ENCODE results near the gene CTSW.
"Not testable (repeated sequence)": the region's sequence is repeated elsewhere in the genome, so short reads cannot be mapped to it uniquely, and the experiment has no call there.

The CTSW gene

DNA sequence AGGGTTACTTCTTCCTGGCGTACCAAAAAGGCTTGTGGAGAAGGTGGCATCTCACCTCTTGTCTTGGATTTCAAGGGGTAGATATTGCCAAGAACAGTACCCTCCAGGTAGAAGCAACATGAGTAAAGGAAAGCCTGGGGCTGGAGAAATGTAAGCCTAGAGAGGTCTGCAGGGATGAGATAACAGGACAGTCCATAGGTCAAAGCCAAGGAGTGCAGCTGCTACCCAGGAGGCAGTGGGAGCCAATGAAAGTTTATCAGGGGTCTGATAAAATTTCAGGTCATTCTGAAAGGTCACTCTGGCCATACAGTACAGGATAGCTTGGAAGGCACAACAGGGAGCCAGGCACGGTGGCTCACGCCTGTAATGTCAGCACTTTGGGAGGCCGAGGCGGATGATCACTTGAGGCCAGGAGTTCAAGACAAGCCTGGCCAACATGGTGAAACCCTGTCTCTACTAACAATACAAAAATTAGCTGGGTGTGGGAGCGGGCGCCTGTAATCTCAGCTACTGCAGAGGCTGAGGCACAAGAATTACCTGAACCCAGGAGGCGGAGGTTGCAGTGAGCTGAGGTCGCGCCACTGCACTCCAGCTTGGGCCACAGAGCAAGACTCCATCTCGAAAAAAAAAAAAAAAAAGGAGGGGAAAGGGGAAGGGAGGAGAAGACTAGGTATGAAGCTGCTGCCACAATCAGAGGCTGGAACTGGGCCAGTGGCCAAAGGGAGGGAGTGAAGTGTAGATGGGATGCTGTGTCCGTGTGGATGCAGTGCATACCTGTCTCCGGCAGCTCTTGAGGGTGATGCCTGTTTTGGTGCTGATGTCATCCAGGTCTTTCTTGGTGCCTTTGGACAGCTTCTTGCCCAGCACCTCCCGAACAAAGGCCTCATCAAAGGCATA is 7.4 kb downstream of the CTSW start:
- DNase-seq, result no peak

DNA sequence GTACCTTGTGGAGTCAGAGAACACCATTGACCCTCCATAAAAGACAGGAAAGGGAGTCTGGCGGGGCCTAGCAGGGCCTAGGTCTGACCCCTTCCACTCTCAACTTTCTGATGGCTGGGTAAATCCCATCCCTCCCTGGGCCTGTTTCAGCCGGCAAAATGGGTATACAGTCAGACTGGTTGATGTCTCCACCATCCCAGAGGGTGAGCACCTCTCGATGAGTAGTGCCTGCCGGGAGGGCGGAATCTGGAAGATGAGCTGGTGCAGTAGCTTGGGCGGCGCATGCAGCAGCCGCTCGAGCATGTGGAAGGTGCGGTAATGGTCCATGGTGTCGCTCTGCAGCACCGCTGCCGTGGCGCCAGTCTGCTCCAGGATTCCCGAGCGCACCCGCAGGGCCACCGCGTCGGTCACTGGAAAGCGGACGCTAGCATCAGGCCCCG is 8.1 kb downstream of the CTSW start:
- DNase-seq, result peak; percentile 83

DNA sequence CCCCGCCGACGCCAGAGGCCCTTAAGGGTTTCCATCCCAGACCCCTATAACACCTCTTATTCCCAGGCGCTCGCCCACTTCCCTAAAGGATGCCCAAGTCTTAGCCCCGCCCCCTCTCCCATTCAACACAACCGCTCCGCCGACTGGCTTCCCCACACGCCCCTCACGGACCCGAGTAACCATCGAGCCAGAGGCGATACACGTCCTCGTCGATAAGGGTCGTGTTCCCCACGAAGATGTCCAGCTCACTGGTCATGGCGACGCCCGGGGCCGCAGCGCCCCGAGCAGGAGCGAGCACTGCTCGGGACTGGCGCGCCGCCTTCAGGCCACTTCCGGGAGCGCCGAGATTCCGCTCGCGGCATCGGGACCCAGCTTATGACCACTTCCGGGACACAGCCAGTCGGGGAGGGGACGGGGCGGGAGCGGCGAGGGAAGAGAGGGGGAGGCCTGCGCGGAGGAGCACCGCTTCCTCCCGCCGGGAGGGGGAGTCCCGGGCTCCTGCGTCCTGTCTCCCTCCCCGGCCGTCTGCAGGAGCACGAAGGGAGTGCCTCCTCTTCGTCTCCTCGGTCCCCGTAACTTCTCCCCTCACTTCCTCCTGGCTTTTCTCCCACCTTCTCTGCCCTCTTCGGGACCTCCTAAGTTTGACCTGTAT is 8.7 kb downstream of the CTSW start, which contains the start of gene FIBP:
TSS of gene FIBP (minus strand) at position 309 of the 652 bp plus-strand sequence. CDS start at position 256, 53 bp downstream.
- peak; percentile 99 for DNase-seq

DNA sequence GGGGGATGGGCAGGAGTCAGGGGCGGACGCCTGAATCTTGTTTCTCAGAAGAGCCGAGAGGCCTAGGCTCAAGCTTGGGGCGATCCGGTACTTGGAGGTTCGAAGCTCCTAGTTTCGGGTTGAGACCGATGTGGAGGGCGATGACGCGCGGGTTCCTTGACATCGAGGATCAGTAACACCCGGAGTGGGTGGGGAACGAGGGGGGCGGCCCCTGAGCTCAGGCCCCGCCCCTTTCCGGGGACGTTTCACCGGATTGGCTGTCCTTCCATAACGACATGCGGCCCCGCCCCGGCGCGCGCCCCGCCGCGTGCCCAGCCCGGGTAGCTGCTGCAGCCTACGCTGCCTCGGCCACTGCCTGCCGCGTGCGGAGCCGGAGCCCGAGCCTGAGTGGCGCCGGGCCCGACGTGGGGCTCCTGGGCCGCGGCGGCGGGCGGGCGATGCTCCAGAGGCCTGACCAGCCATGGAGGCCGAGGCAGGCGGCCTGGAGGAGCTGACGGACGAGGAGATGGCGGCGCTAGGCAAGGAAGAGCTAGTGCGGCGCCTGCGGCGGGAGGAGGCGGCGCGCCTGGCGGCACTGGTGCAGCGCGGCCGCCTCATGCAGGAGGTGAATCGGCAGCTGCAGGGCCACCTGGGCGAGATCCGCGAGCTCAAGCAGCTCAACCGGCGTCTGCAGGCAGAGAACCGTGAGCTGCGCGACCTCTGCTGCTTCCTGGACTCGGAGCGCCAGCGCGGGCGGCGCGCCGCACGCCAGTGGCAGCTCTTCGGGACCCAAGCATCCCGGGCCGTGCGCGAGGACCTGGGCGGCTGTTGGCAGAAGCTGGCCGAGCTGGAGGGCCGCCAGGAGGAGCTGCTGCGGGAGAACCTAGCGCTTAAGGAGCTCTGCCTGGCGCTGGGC is 10.9 kb downstream of the CTSW start, which contains the start of gene CCDC85B:
TSS of gene CCDC85B (plus strand) at position 350 of the 895 bp plus-strand sequence. CDS start at position 461, 111 bp downstream.
- peak; percentile 97 for DNase-seq

DNA sequence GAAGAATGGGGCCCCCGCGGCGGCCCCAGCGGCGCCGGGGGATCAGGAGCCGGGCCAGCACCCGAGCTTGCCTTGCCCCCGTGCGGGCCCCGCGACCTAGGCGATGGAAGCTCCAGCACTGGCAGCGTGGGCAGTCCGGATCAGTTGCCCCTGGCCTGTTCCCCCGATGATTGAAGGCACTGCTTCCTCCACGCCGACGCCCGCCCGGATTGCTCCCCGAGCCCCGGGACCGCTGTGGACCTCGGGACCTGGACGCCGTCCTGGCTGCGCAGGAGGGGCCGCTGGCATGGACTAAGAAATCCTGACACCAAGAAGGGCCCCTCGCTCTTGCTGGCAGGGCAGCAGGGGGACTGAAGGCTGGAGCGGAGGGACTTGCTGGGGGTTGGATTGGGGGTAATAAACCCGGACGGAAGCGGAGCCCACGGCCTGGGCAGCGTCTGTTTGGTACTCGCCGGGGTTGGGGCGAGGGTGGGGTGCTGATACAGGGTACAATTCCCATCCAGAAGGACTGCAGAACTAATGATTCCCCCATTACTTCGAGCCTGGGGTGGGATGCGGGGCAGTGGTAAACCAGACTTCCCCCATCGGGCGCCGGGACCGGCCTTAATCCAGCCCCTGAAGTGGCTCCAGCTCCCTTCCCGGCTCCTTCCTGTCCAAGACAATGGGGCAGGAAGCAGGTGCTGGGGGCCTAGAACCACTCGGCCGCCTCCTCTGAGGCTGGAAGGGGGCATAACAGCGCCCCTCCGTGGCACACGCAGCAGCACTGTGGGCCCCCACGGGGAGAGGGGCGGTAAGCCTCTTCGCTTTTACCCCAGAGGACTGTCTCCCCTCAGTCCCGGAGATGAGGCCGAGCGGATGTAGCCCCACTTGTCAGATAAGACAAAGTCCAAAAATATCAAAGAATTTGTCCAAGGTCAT is 11.8 kb downstream of the CTSW start:
- DNase-seq, result peak; percentile 79

DNA sequence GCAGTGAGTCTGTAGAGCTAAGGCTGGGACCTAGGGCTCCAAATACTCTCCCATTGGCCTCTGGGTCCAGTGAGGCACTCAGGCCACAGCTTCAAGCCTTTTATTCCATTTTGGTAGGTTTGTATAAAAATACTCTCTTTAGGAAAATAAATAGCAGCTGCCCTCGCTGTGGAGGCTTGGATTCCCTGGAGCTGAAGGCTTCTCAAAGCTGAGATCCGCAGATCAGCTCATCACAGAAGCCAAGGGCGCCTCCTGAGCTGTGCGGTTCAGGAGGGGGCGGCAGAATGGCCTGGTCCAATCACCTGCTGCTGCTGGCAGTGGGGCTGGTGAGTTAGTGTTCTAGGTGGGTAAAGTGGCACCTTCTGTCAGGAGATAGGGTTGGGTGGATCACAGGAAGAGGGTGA is 12.5 kb downstream of the CTSW start:
- not testable (repeated sequence) for DNase-seq

DNA sequence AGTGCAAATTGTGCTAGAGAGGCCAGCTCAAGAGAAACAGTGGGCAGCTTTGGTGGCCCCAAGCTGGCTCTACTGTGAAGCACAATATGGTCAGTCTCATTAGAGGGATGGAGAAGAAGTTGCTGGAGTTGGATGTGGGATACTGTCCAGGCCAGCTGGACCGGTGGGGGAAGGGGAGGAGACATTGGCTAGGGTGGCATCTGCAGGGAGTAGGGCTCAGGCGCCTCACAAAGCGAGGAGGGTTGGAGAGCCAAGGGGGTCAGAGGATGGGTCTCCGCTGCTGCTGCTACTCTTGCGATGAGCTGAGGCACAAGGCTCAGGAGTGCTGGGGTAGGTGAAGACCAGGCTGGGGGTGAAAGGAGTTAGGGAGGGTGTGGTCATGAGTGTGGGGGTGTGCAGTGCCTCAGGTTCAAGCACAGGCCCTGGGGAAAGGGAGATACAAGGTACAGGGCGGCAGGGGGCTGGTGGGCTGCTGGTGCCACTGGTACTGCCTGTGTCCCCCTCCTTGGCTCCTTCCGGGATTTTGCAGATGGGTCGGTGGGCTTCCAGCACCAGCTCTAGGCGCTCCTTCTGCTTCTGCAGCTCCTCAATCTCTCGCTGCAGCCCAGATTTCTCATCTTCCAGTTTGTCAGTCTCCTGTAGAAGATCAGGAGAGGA is 13.2 kb downstream of the CTSW start:
- no peak for DNase-seq

DNA sequence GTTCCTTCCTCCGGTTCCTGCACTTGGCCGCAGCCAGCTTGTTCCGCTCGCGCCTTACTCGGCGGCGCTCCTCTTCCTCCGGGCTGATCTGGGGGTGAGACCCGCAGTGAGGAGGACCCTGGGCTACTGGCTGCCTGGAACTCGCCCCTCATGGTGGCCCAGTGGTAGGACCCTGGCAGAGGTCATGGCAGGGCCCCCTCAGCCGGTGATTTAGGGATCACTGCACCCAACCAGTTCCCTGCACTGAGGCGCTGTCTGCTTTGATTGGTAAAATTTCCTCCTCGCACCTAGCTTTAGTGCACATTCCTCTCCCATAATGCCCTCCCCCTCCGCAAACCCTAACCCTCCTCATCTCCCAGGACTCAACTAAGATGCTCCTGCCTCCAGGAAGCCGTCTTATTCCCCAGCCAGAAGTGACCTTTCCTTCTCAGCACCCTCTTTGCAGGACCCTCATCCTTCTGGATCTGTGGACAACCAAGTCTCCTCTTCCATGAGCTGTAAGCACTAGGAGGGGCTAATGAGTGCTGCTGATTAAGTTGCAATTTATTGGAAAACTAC is 14.5 kb downstream of the CTSW start:
- DNase-seq, result no peak

DNA sequence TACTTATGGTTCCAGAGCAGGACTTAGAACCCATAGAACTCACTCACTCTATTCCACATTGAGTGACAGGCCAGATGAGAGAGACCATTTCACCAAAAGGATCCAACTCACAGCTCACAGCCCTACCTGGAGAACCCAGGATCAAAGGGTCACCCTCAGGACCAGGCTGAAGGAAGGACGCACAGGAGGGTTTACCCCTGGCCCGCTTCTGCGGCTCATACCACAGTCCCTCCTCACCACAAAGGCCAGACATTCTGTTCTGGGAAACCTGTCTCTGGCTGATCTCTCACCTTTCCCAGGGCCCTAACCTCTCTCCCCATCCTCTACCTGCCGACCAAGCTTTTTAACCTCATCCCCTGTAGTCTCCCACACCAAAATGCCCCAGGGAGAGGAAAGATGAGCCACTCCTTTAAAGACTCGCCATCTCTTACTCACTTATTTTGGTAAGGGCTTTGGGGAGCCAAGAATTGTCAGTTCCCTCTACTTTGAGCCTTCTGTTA is 15.9 kb downstream of the CTSW start:
- no peak for DNase-seq

DNA sequence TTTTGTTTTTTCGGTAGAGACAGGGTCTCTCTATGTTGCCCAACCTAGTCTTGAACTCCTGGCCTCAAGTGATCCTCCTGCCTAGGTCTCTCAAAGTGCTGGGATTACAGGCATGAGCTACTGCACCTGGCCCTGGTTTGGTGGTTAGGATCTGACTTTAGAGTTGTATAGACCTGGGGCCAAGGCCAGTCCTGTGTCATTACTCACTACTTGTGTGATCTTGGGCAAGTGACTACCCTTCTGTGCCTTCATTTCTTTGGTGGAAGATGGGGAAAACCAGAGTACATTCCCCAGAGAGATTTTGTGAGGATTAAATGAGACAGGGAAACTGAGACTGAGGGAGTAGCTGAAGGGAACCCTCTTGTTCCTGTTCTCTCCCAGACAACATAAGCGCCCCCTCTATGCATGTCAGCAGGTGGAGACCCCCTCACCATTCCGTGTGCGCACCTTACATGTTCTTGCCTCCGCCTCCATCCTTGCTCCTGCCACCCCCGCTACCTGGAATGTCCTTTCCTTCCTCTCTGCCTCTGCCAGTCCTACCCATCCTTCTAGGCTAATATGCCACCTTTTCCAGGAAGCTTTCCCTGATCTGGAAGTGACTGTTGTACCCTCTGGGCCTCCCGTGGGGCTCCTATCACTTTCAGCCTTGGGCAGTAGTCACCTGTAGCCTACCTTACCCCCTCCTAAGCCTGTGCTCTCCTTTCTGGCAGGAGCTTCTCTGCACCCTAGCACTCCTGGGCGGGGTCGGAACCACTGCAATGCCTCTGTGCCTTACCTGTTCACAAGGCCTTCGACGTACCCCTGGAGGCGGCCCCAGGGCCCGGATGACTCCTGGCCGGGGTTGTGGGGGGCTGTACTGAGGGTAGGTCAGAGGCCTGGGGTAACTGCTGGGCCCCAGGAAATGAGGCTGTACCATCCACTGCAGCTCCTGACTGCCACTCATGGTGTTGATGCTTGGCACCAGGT is 16.7 kb downstream of the CTSW start:
- DNase-seq, result no peak

DNA sequence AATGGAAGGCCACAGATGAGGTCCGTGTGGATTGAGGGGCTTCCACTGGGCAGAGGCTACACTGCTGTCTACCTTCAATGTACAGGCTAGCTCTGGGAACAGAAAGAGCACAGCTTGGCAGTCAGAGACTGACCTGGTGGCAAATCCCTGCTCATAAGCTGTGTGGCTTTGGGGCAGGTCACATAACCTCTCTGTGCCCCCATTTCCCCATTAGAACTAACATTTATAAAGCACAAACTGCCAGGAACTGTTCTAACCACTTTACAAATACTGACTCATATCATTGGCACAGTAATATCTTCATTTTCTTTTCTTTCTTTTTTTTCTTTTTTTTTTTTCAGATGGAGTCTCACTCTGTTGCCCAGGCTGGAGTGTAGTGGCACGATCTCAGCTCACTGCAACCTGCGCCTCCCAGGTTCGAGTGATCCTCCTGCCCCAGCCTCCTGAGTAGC is 17.4 kb downstream of the CTSW start:
- no peak for DNase-seq

DNA sequence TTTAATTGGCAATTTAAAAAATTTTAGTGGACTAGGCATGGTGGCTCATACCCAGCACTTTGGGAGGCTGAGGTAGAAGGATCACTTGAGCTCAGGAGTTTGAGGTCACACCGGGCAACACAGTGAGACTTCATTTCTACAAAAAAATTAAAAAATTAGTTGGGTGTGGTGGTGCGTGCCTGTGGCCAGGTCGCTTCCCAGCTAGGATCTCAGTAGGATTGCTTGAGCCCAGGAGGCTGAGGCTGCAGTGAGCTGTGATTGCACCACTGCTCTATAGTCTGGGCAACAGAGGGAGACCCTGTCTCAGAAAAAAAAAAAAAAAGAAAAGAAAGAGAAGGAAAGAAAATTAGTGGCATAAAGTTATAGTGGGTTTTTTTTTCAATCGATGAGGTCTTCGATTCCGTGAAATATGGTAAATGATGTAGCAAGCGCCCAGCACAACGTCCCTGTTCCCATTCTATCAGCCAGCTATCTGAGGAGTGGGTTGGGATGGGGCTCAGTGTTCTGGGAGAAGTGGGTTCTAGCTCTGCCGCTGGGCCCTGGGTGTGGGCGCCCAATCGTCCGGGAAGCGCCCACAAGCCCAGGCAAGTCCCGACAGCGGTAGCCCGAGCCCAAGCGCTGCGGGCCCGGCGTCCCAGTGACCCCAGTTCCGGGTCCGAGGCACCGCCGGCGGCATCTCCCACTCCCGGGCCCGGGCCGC is 19.2 kb downstream of the CTSW start:
- DNase-seq, result no peak

DNA sequence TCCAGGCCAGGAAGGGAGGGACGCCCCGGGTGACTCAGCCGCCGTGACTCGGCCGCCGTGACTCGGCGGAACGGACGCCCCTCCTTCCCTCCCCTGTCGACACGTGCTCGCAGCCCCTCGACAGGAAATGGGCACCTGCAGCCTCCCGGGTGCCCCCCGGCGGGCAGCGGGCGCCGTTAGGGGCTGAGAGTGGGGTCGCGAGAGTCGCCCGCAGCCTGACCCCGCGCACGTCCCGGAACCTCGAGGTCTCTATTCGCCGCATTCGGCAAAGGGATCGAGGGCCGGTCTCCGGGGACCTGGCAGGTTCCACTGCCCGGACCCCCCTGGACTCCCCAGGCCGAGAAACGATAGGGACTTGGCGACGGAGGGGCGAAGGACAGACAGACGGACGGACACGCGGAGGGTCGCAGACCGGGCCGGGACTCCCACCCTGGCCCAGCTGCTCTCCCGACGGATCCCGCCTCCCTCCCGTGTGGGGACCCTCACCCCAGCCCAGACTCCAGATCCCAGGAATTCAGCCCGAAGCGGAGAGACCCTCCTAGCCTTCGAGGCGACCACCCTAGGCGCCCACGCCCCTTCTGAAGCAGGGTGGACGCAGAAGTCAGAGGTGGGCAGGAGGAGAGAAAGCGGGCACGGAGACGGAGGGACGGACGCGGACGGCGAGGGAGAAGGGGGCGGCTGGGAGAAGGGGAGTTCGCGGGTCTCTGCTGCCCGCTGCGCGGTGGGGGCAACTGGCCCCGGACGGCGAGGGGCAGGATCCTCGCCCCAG is 19.9 kb downstream of the CTSW start:
- peak; percentile 88 for DNase-seq

DNA sequence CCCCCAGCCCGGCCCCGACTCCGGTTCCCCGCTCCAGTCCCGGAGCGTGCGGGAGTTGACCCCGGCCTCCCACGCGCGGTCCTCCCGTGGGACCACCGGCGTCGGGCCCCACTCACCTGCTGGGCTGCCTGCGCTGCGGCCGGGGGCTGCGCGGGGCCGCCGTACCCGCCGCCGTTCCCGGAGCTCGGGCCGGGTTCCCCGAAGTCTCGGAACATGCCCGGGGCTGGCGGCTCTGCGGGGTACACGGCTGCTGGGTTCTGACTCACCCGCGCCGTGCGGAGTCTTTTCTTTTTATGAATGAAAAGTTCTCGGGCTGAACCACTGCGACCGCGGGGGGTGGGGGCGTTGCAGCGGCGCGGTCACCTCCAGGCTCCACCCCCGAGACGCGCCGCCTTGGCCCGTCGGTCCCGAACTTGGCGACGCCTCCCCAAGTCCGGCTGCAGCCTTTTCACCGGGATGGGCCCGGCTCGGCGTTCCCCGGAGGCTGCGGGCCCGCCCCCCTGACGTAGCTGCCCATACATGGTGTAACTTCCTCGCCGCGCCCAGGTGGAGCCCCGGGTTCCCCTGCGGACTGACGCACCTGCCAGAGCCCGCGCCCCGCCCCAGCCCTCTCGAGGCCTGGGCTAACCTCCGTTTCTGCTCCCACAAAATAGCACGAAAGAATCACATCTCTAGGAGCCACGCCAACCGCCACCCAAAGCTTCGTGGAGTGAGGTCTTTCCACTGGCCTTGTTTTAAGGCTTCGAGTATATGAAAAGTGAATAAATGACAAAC is 20.7 kb downstream of the CTSW start, which contains the start of gene FOSL1:
TSS of gene FOSL1 (minus strand) at position 264 of the 774 bp plus-strand sequence. CDS start at position 215, 49 bp downstream.
- DNase-seq, result peak; percentile 98

DNA sequence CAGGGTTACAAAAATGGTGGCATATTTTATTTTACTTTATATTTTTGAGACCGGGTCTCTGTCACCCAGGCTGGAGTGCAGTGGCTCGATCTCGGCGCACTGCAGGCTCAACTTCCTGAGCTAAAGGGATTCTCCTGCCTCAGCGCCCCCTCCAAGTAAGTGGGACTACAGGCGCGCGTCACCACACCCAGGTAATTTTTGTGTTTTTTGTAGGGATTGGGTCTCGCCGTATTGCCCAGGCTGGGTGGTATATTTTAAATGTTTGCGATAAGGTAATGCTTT is 21.2 kb downstream of the CTSW start:
- DNase-seq, result no peak

DNA sequence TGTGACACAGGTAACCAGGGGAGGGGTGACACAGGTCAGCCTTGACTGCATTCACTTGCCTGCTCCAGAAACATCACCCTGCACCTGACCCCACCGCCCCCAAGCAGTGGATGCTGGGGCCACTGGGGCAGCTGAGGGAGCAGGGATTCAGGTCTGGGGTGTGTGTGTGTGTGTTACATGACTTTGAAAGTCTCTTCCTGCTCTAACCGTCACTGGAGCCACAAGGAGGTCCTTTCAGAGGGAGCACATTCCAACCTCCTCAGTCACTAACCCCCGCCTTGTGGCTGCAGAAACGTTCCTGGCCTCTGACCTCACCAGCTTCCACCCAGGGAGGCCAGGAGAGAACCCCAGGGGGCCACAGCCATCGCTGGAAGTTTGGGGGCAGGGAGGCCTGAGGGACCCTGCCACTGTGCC is 23.4 kb downstream of the CTSW start:
- no peak for DNase-seq

DNA sequence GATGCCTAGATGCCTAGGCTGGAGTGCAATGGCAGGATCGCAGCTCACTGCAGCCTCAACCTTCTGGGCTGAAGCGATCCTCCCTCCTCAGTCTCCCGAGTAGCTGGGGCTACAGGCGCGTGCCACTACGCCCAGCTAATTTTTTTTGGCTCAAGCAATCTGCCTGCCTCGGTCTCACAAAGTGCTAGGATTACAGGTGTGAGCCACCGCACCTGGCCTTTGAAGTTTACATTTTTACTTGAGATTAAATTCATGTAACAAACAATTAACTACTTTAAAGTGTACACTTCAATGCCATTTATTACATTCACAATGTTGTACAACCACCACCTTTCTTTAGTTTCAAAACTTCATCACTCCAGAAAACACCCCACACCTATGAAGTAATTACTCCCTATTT is 24.1 kb downstream of the CTSW start:
- no peak for DNase-seq
